NCI-H2171 treated with DMSO at 0.1 percent for 48 hours (cell line): ENCODE results near the gene MTO1.
"Not testable (repeated sequence)": the region's sequence is repeated elsewhere in the genome, so short reads cannot be mapped to it uniquely, and the experiment has no call there.

Experiments used
- DNase-seq: peaks from one replicate; lab custom pipeline; 2025; lab: John Stamatoyannopoulos, UW

Gene MTO1

GRCh38 chr6:73525546-73526330 lies 64.2 kb downstream of the MTO1 start:
- DNase-seq = no peak

- no peak for DNase-seq
Measured at GRCh38 chr6:73528897-73529296, 67.4 kb downstream of the MTO1 start.

GRCh38 chr6:73532293-73532692 lies 70.8 kb downstream of the MTO1 start:
- DNase-seq = peak; percentile 8

- no peak for DNase-seq
Measured at GRCh38 chr6:73534628-73535027, 73.1 kb downstream of the MTO1 start.

GRCh38 chr6:73537677-73538076 lies 76.1 kb downstream of the MTO1 start:
- DNase-seq = no peak

- no peak for DNase-seq
Measured at GRCh38 chr6:73538116-73538779, 76.7 kb downstream of the MTO1 start.

- not testable (repeated sequence) for DNase-seq
Measured at GRCh38 chr6:73542481-73542880, 80.9 kb downstream of the MTO1 start.

GRCh38 chr6:73542891-73543290 lies 81.4 kb downstream of the MTO1 start:
- no peak for DNase-seq

GRCh38 chr6:73547036-73547435 lies 85.5 kb downstream of the MTO1 start:
- DNase-seq = no peak

GRCh38 chr6:73548458-73549446 lies 87.2 kb downstream of the MTO1 start:
- no peak for DNase-seq

GRCh38 chr6:73551115-73551514 lies 89.6 kb downstream of the MTO1 start:
- DNase-seq = not testable (repeated sequence)

- DNase-seq = not testable (repeated sequence)
Measured at GRCh38 chr6:73555380-73555949, 93.9 kb downstream of the MTO1 start.

- DNase-seq = no peak
Measured at GRCh38 chr6:73556836-73557235, 95.3 kb downstream of the MTO1 start.
